LNCaP clone FGC (cell line): ENCODE data around the gene TAF1.

Experiments
- DNase-seq: peaks from one replicate; pipeline ENCODE4 v3.0.0-alpha.2; 2011; ENCODE audit warnings: low read depth
- H3K4me3 ChIP-seq: 2 replicates; pipeline ENCODE4 v1.5.1; 2011; ENCODE audit warnings: mild to moderate bottlenecking, low read depth, low read length, control low read depth
- CTCF ChIP-seq: IDR thresholded peaks from 2 replicates; pipeline ENCODE4 v1.5.1; 2012; ENCODE audit warnings: mild to moderate bottlenecking; ENCODE audit not compliant: control insufficient read depth, insufficient read depth; ENCODE audit errors: extremely low read depth

The TAF1 gene

GRCh38 chrX:71464968-71465367 is 98.8 kb downstream of the TAF1 start:
- H3K4me3 ChIP-seq: no peak overlapping the region
- TF ChIP-seq CTCF: no peak
- no peak for DNase-seq

GRCh38 chrX:71466979-71467523 is 100.9 kb downstream of the TAF1 start:
- no peak overlapping the region for H3K4me3 ChIP-seq
- TF ChIP-seq CTCF: no peak
- DNase-seq: no peak

DNA sequence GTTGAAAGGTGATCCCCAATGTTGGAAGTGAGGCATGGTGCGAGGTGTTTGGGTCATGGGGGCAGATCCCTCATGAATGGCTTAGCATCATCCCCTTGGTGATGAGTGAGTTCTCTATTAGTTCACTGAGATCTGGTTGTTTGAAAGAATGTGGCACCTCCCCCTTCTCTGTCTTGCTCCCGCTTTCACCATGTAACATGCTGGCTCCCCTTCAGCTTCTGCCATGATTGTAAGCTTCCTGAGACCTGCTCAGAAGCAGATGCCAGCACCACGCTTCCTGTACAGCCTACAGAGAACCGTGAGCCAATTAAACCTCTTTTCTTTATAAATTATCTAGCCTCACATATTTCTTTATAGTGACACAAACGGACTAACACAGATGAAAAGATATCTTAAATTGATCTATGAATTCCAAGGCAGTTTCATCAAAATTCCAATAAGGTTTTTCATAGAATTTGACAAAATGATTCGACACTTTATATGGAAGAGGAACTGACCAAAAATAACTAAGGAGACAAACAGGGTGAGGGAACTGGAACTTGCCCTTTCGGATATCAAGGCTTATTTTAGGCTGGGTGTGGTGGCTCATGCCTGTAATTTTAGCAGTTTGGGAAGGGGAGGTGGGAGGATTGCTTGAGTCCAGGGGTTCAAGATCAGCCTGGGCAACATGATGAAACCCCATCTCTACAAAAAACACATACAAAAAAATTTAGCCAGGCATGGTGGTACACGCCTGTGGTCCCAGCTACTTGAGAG is 109.8 kb downstream of the TAF1 start:
- TF ChIP-seq CTCF: no peak
- no peak overlapping the region for H3K4me3 ChIP-seq
- no peak for DNase-seq

GRCh38 chrX:71482228-71482958 is 116.2 kb downstream of the TAF1 start:
- H3K4me3 ChIP-seq: no peak overlapping the region
- TF ChIP-seq CTCF: no peak
- DNase-seq: no peak

GRCh38 chrX:71487814-71488213 is 121.7 kb downstream of the TAF1 start:
- DNase-seq: no peak
- TF ChIP-seq CTCF: no peak
- H3K4me3 ChIP-seq: no peak overlapping the region

GRCh38 chrX:71489540-71489939 is 123.4 kb downstream of the TAF1 start:
- H3K4me3 ChIP-seq: no peak overlapping the region
- no peak for TF ChIP-seq CTCF
- no peak for DNase-seq
